HepG2 (cell line): Measurements from ENCODE around the gene SMYD1. TPM values are rescaled to one million over a fixed set of nuclear protein-coding genes. Genes with fewer than 3 reads are reported as not detected.
A peak's percentile ranks its signal among the peaks of the same experiment; 100 is the strongest.

ENCODE experiments used
- AGO2 ChIP-seq: fragments of 200-400 bp; formaldehyde crosslinking; optimal IDR thresholded peaks from 2 replicates; pipeline ENCODE3; 2017; ENCODE audit warnings: mild to moderate bottlenecking, low read depth, low read length, moderate library complexity
- ATM ChIP-seq: fragments of 450-650 bp; IDR thresholded peaks from 2 replicates; pipeline ENCODE4 v1.7.1; 2017; ENCODE audit warnings: mild to moderate bottlenecking, borderline replicate concordance
- GPBP1L1 ChIP-seq: sonication (generic); formaldehyde crosslinking; IDR thresholded peaks from 2 replicates; pipeline ENCODE4 v1.5.0; 2020; ENCODE audit warnings: mild to moderate bottlenecking, missing genetic modification reagents
- HDAC2 ChIP-seq: sonication (generic); formaldehyde crosslinking; IDR thresholded peaks from 2 replicates; pipeline ENCODE4 v1.4.0; 2020; ENCODE audit warnings: missing genetic modification reagents
- HMGXB4 ChIP-seq, 2 experiments: sonication (generic) in 1 of 2; formaldehyde crosslinking in 1 of 2; IDR thresholded peaks; 2 replicates each; pipeline versions ENCODE4 v1.4.0 to v1.6.1; 2018 to 2020; ENCODE audit warnings: missing genetic modification reagents in 2 of 2, borderline replicate concordance in 1 of 2, low read depth in 1 of 2, mild to moderate bottlenecking in 1 of 2, missing biosample characterization in 1 of 2
- MEF2D ChIP-seq: sonication (generic); formaldehyde crosslinking; IDR thresholded peaks from 2 replicates; pipeline ENCODE4 v1.5.1; 2020; ENCODE audit warnings: mild to moderate bottlenecking, missing genetic modification reagents
- NR2F1 ChIP-seq, 2 experiments: fragments of 450-650 bp in 1 of 2; formaldehyde crosslinking in 1 of 2; IDR thresholded peaks; 2 replicates each; pipeline versions ENCODE4 v1.5.0 to v1.6.1; 2016 to 2020; ENCODE audit warnings: mild to moderate bottlenecking in 1 of 2, missing compliant biosample characterization in 1 of 2, missing genetic modification reagents in 1 of 2, moderate library complexity in 1 of 2
- PCBP2 ChIP-seq: fragments of 200-400 bp; formaldehyde crosslinking; optimal IDR thresholded peaks from 2 replicates; pipeline ENCODE3; 2018; ENCODE audit warnings: low read length, low read depth; ENCODE audit not compliant: poor library complexity, severe bottlenecking
- POLR2G ChIP-seq: fragments of 200-400 bp; formaldehyde crosslinking; IDR thresholded peaks from 2 replicates; pipeline ENCODE4 v1.6.1; 2018; ENCODE audit warnings: mild to moderate bottlenecking, low read depth, low read length, moderate library complexity
- RXRA ChIP-seq: sonication (generic); formaldehyde crosslinking; IDR thresholded peaks from 2 replicates; pipeline ENCODE4 v1.5.1; 2020; ENCODE audit warnings: missing genetic modification reagents
- SRSF1 ChIP-seq: fragments of 200-400 bp; formaldehyde crosslinking; optimal IDR thresholded peaks from 2 replicates; pipeline ENCODE3; 2017; ENCODE audit warnings: mild to moderate bottlenecking, low read depth, low read length, moderate library complexity
- YY1 ChIP-seq: IDR thresholded peaks from 2 replicates; pipeline ENCODE4 v1.6.1; 2011; ENCODE audit warnings: low read length, low read depth, moderate library complexity, mild to moderate bottlenecking; ENCODE audit not compliant: insufficient read depth, insufficient replicate concordance
- ZBTB33 ChIP-seq: sonication (generic); formaldehyde crosslinking; IDR thresholded peaks from 2 replicates; pipeline ENCODE4 v1.4.0; 2020; ENCODE audit warnings: missing genetic modification reagents
- ZKSCAN8 ChIP-seq: IDR thresholded peaks from 2 replicates; pipeline ENCODE4 v1.6.1; 2016; ENCODE audit warnings: borderline replicate concordance, missing genetic modification reagents, missing compliant biosample characterization
- ZNF746 ChIP-seq: sonication (generic); formaldehyde crosslinking; IDR thresholded peaks from 2 replicates; pipeline ENCODE4 v1.8.0; 2022; ENCODE audit warnings: mild to moderate bottlenecking, missing genetic modification reagents
- polyA plus RNA-seq, 8 experiments: library from polyadenylated mRNA; depleted of rRNA in 3 of 8; stranded (reverse) in 7 of 8; unstranded in 1 of 8; fragments of >200 nt; fragmentation: Illumina TruSeq in 4 of 8; extraction: Trizol in 4 of 8; gene quantifications; 2 replicates each; pipeline versions ENCODE4 v1.2.1 to v1.2.3, GENCODE V29; 2011 to 2016; ENCODE audit warnings: low read depth in 4 of 8, missing spikeins in 1 of 8, mixed read lengths in 1 of 8; ENCODE audit not compliant: insufficient read depth in 1 of 8
- total RNA-seq, 5 experiments: library from RNA; depleted of rRNA; stranded (reverse); fragments of >200 nt; fragmentation: Illumina TruSeq; extraction: Trizol; gene quantifications; 2 replicates each; pipeline ENCODE4 v1.2.3, GENCODE V29; 2016; ENCODE audit warnings: low read depth in 1 of 5
- TF ChIP-seq, protein P1 (sequence below): sonication (generic); formaldehyde crosslinking; IDR thresholded peaks from 2 replicates; pipeline ENCODE4 v1.4.0; 2020; ENCODE audit warnings: missing genetic modification reagents
- TF ChIP-seq, protein P2 (sequence below): sonication (generic); formaldehyde crosslinking; IDR thresholded peaks from 2 replicates; pipeline ENCODE4 v1.8.0; 2022; ENCODE audit warnings: mild to moderate bottlenecking, missing genetic modification reagents, moderate library complexity

Gene SMYD1
- total and polyA plus RNA-seq, 2 of the 13 experiments (the other 11 are each of a cell fraction or from before 2014, with no cell fraction given): not detected

DNA sequence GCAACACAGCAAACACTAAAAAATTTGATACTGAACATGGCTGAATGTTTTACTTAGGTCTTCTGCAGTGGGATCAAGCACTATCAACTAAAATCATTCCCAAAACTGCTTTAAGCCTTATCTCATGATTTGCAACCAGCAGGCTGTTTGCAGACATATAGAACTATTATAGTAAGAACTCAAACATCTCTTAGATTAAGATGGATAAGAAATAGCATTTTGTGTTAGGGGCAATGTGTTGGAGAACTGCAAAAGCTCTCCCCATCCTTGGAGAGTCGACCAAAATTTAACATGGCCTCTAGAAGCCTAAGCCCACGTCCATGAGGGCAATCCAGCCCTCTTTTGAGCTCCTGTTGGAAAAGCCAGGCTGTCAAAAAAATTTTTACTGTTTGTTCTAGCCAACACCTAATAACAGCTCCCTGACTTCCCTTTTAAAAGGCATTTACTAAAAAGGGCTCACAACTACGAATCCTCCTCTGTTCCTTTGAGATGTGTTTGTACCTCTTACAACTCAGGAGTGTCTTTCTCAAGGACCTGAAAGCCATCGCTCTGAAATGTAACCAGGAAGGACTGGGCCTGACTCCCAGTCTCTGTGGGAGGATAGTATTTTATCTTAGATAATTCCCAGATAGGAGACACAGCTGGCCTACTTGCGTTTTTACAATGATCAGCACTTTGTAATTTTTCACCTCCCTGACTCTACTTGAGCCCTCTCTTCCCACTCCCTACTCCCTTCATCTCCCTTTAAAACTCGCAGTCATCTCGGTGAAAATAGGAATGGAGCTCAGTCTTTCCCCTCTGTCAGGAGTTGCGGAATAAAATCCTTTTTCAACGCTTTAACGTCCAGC lies 13.5 kb upstream of the SMYD1 start (continued):
- peak in 1 of 2 experiments; percentile 25; a peak in 1 of 4 replicates for TF ChIP-seq HMGXB4 (CRISPR knock-in tag; IDR thresholded peaks at IDR 0.05; ENCODE audit: borderline replicate concordance in 1 of 2, low read depth in 1 of 2)
- TF ChIP-seq MEF2D (CRISPR knock-in tag): no peak
- TF ChIP-seq YY1: no peak
- no peak for TF ChIP-seq ZNF746
- TF ChIP-seq HDAC2: no peak
- no peak for TF ChIP-seq AGO2
- TF ChIP-seq, protein P1, sequence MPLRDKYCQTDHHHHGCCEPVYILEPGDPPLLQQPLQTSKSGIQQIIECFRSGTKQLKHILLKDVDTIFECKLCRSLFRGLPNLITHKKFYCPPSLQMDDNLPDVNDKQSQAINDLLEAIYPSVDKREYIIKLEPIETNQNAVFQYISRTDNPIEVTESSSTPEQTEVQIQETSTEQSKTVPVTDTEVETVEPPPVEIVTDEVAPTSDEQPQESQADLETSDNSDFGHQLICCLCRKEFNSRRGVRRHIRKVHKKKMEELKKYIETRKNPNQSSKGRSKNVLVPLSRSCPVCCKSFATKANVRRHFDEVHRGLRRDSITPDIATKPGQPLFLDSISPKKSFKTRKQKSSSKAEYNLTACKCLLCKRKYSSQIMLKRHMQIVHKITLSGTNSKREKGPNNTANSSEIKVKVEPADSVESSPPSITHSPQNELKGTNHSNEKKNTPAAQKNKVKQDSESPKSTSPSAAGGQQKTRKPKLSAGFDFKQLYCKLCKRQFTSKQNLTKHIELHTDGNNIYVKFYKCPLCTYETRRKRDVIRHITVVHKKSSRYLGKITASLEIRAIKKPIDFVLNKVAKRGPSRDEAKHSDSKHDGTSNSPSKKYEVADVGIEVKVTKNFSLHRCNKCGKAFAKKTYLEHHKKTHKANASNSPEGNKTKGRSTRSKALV (CRISPR knock-in tag): 0 out of 2 replicates have a peak, but pooled peaks have one; percentile 12
- no peak for TF ChIP-seq ATM
- no peak for TF ChIP-seq NR2F1 (CRISPR knock-in tag; IDR thresholded peaks at IDR 0.05)
- no peak for TF ChIP-seq RXRA
- TF ChIP-seq GPBP1L1 (CRISPR knock-in tag): no peak
- TF ChIP-seq PCBP2: no peak
- no peak for TF ChIP-seq SRSF1
- TF ChIP-seq ZKSCAN8: 0 out of 2 replicates have a peak, but pooled peaks have one; percentile 21
- TF ChIP-seq POLR2G: peak; percentile 57; the same call in 1 of the 2 replicates
- TF ChIP-seq, protein P2, sequence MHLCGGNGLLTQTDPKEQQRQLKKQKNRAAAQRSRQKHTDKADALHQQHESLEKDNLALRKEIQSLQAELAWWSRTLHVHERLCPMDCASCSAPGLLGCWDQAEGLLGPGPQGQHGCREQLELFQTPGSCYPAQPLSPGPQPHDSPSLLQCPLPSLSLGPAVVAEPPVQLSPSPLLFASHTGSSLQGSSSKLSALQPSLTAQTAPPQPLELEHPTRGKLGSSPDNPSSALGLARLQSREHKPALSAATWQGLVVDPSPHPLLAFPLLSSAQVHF (CRISPR knock-in tag): no peak
- no peak for TF ChIP-seq ZBTB33 (CRISPR knock-in tag)
